A673 (cell line): ENCODE measurements around the gene DYRK3. TPM values are rescaled to one million over a fixed set of nuclear protein-coding genes. Genes with fewer than 3 reads are reported as not detected.

Experiments used
- BruUV-seq: library from RNA; stranded (reverse); fragments of 400-500 nt; replicated peaks from 2 replicates; lab custom pipeline; 2021; lab: Mats Ljungman, UMichigan
- CTCF ChIA-PET: fragments of 300-600 bp; sonication (Branson Sonifier 250); formaldehyde crosslinking; loops from one replicate; lab custom pipeline; 2022; ENCODE audit warnings: antibody characterized with exemption; lab: Charles Lee
- POLR2A ChIA-PET: fragments of 300-600 bp; sonication (Branson Sonifier 250); formaldehyde crosslinking; loops from one replicate; lab custom pipeline; 2022; ENCODE audit warnings: antibody characterized with exemption; ENCODE audit not compliant: low non-redundant PET; lab: Charles Lee
- DNase-seq: peaks from one replicate; pipeline ENCODE4 v3.0.0-alpha.2; 2015; ENCODE audit warnings: low spot score
- H3K27ac ChIP-seq: fragments of 200-600 bp; sonication (generic); 2 replicates; pipeline ENCODE4 v1.5.1; 2016; ENCODE audit warnings: mixed run types, low read depth, mild to moderate bottlenecking, mixed read lengths, antibody characterized with exemption, low read length; ENCODE audit not compliant: poor library complexity, severe bottlenecking
- H3K27me3 ChIP-seq: fragments of 200-600 bp; sonication (generic); replicated peaks from 2 replicates; pipeline ENCODE4 v1.6.1; 2017; ENCODE audit warnings: mixed run types, low read depth, mild to moderate bottlenecking, mixed read lengths, antibody characterized with exemption, low read length; ENCODE audit not compliant: insufficient read depth, poor library complexity
- H3K36me3 ChIP-seq: fragments of 200-600 bp; sonication (generic); 2 replicates; pipeline ENCODE4 v1.6.1; 2016; ENCODE audit warnings: mixed run types, mild to moderate bottlenecking, mixed read lengths, antibody characterized with exemption, low read length; ENCODE audit not compliant: insufficient read depth, poor library complexity, severe bottlenecking
- H3K4me1 ChIP-seq: fragments of 200-600 bp; sonication (generic); 2 replicates; pipeline ENCODE4 v1.6.1; 2017; ENCODE audit warnings: mixed run types, mild to moderate bottlenecking, mixed read lengths, antibody characterized with exemption, low read length; ENCODE audit not compliant: insufficient read depth, poor library complexity, severe bottlenecking
- H3K4me3 ChIP-seq: fragments of 200-600 bp; sonication (generic); 2 replicates; pipeline ENCODE4 v1.5.1; 2016; ENCODE audit warnings: low read depth, mixed run types, mild to moderate bottlenecking, mixed read lengths, low read length; ENCODE audit not compliant: poor library complexity, severe bottlenecking
- H3K9me3 ChIP-seq: fragments of 200-600 bp; sonication (generic); 2 replicates; pipeline ENCODE4 v1.6.1; 2016; ENCODE audit warnings: mixed run types, low read depth, mild to moderate bottlenecking, mixed read lengths, antibody characterized with exemption, low read length; ENCODE audit not compliant: poor library complexity, severe bottlenecking
- EZH2 ChIP-seq: fragments of 200-600 bp; sonication (generic); IDR thresholded peaks from 2 replicates; pipeline ENCODE4 v1.6.1; 2017; ENCODE audit warnings: borderline replicate concordance, low read depth, mild to moderate bottlenecking, mixed read lengths, antibody characterized with exemption, low read length; ENCODE audit not compliant: poor library complexity, severe bottlenecking
- intact Hi-C: fragments of 100-400 bp; cut with micrococcal nuclease; formaldehyde crosslinking; loops from one replicate; pipeline ENCODE4 v1.10.0; 2022; ENCODE audit not compliant: unreplicated experiment
- total RNA-seq: library from RNA; stranded (reverse); gene quantifications from 2 replicates; pipeline ENCODE4 v1.2.3, GENCODE V29; 2021
- TF ChIP-seq, protein P1 (sequence below): fragments of 300-800, 200-600 bp; sonication (generic); conservative IDR thresholded peaks from 2 replicates; pipeline ENCODE4 v1.5.1; 2017; ENCODE audit warnings: low read depth, mild to moderate bottlenecking, antibody characterized with exemption, low read length, moderate library complexity, mixed read lengths

DYRK3 gene
- total RNA-seq, 1 experiment from 2014 or later: 24.0 TPM

DNA sequence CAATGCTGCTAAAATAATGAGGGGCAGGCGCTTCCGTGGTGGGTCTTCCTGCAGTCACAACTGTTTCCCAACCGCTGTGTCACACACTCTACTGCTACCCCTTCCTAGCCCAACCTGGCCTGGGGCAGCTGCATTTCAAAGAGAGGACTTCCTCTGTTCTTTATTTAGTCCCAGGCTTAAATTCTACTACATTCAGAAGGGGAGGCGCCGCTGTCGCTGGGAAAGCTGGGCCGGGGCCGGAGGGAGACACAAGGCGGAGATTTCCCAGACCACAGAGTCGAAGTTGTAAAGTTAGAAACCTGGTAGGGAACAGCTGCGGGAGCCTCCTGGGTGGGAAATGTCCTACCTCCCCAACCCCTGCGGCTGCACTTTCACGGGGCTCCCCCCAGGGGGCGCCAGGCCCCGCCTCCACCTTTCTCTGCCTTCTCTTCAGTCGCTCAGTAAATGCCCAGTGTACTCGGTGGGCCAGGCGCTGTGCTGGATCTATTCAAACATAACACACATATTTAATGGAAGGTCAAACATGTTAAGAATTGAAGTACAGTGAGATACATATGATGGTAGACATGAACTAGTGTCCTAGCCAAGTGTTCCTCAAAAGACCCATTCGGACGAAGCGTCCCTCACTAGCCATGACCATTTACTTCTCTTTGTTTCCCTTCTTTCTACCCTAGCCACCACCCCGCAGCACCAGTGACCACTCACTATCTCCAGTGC lies 23.1 kb downstream of the DYRK3 start:
- no peak overlapping the region for H3K27ac ChIP-seq
- CTCF ChIA-PET: interaction anchor here (0.9 kb wide), 1 partner anchor 27 kb away, joined by 3 read pairs; no protein-coding TSS in a partner anchor
- H3K36me3 ChIP-seq: no peaks in the 10 kb centered on the region
- BruUV-seq: no TSS peak
- TF ChIP-seq, protein P1, sequence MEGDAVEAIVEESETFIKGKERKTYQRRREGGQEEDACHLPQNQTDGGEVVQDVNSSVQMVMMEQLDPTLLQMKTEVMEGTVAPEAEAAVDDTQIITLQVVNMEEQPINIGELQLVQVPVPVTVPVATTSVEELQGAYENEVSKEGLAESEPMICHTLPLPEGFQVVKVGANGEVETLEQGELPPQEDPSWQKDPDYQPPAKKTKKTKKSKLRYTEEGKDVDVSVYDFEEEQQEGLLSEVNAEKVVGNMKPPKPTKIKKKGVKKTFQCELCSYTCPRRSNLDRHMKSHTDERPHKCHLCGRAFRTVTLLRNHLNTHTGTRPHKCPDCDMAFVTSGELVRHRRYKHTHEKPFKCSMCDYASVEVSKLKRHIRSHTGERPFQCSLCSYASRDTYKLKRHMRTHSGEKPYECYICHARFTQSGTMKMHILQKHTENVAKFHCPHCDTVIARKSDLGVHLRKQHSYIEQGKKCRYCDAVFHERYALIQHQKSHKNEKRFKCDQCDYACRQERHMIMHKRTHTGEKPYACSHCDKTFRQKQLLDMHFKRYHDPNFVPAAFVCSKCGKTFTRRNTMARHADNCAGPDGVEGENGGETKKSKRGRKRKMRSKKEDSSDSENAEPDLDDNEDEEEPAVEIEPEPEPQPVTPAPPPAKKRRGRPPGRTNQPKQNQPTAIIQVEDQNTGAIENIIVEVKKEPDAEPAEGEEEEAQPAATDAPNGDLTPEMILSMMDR: peak; percentile 90
- TF ChIP-seq EZH2: no peak
- H3K9me3 ChIP-seq: no peaks in the 10 kb centered on the region
- H3K4me3 ChIP-seq: no peak overlapping the region
- H3K4me1 ChIP-seq: peaks cover 2% of the 10 kb centered on the region
- intact Hi-C loops: no loop called here
- peak; percentile 49 for DNase-seq
- peaks cover 13% of the 10 kb centered on the region for H3K27me3 ChIP-seq
- POLR2A ChIA-PET: no interaction called here

DNA sequence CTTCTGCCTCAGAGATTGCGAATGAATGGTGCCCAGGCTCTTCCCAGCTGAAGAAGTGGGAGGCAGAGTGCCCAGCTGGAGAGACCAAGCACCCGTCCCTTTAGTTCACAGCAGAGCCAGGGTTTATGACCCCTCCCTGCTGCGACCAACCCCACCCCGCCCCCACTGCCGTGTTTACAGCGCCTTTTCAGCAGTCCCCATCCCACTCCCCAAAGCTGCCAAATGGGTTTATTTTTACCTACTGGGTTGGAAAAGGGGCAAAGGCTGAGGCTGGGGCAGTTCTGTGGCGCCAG lies 23.6 kb downstream of the DYRK3 start:
- BruUV-seq: no TSS peak
- H3K36me3 ChIP-seq: no peaks in the 10 kb centered on the region
- H3K9me3 ChIP-seq: no peaks in the 10 kb centered on the region
- no peak for DNase-seq
- ChIA-PET CTCF (no interaction called here), POLR2A (no interaction called here)
- TF ChIP-seq, protein P1: no peak
- no peak for TF ChIP-seq EZH2
- no peak overlapping the region for H3K4me3 ChIP-seq
- H3K27ac ChIP-seq: no peak overlapping the region
- peaks cover 14% of the 10 kb centered on the region for H3K27me3 ChIP-seq
- peaks cover 7% of the 10 kb centered on the region for H3K4me1 ChIP-seq
- intact Hi-C loops: no loop called here

DNA sequence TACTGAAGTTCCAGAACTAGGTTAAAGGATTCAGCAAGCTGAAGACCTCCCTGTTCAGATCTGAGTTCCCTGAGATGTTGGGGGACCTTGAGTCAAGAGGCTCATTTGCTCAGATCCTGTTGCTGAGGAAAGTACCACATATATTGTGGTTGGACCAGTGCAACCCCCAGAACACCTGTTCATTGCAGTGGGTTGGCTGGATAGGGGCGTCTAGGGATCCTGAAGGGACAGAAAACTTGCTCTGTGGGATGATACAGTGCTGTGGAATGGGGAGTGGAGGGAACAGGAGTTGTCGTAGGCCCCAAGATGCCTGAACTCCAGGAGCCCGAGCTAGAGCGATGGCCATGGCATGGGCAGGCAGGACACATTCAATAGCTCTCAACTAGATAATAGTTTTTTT lies 24.8 kb downstream of the DYRK3 start:
- no peak for DNase-seq
- no TSS peak for BruUV-seq
- H3K4me1 ChIP-seq: peaks cover 9% of the 10 kb centered on the region
- ChIA-PET POLR2A (no interaction called here), CTCF (interaction anchor here (0.9 to 1.8 kb wide), 2 partner anchors 10 to 29 kb away, joined by 4 to 6 read pairs; no protein-coding TSS in a partner anchor)
- no peaks in the 10 kb centered on the region for H3K36me3 ChIP-seq
- H3K9me3 ChIP-seq: no peaks in the 10 kb centered on the region
- TF ChIP-seq, protein P1: no peak
- TF ChIP-seq EZH2: no peak
- no peak overlapping the region for H3K27ac ChIP-seq
- intact Hi-C loops: loop anchor here (5.0 kb wide), 1 partner anchor 168 kb away; no protein-coding TSS in a partner anchor
- peaks cover 14% of the 10 kb centered on the region for H3K27me3 ChIP-seq
- H3K4me3 ChIP-seq: no peak overlapping the region
